GM10266 (cell line): ENCODE data around the gene RAET1L.
"Not testable (repeated sequence)": the region's sequence is repeated elsewhere in the genome, so short reads cannot be mapped to it uniquely, and the experiment has no call there.

Experiments
- DNase-seq: peaks from one replicate; pipeline ENCODE4 v3.0.0; 2012; ENCODE audit errors: extremely low spot score
- CTCF ChIP-seq: IDR thresholded peaks from 2 replicates; pipeline ENCODE4 v1.5.1; 2012; ENCODE audit warnings: mild to moderate bottlenecking, low read depth; ENCODE audit not compliant: control insufficient read depth, insufficient read depth; ENCODE audit errors: missing control alignments

RAET1L gene

DNA sequence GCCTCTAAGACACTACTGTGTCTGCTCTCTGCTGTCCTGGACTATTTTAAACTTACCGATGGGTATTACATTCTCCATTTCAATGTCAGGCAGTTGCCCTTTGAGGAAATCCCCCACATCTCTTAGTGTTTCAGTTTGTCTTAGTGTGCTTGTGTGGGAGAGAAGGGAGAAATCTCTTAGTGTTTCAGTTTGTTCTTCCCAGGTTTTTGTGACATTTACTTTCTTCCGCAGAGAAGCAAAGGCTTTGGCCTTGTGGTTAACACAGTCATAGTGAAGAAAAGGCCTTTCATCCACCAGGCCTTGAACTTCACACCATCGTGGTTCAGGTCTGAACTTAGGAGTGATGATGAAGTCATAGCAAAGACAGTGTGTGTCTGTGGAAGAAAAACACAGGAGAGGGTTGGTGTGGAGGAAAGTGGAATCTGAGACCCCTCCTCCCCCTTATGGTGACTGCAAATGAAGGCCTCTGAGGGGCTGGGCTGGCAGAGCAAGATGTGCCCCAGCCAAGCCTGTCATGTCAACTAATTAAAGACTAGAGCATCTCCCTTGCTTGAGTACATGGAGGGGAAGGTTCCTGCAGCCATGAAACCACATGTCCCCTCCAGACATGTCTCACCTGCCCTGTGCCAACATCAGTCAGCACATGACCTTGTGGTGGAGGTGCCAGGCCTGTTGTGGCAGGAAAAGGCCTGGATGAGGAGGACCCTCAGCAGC, 23.9 kb downstream of the RAET1L start:
- DNase-seq = peak; percentile 68
- TF ChIP-seq CTCF = no peak

GRCh38 chr6:149999636-150000035, 25.7 kb downstream of the RAET1L start:
- DNase-seq = no peak
- TF ChIP-seq CTCF = no peak

- TF ChIP-seq CTCF = no peak
- no peak for DNase-seq
Observed at GRCh38 chr6:149995971-149996370, 29.4 kb downstream of the RAET1L start.

- no peak for TF ChIP-seq CTCF
- DNase-seq = no peak
Observed at GRCh38 chr6:149995235-149995750, 30.0 kb downstream of the RAET1L start.

- no peak for TF ChIP-seq CTCF
Observed at GRCh38 chr6:149991838-149992237, 33.5 kb downstream of the RAET1L start.

GRCh38 chr6:149991472-149991795, 33.9 kb downstream of the RAET1L start:
- DNase-seq = not testable (repeated sequence)

More at GRCh38 chr6:149991838-149992237, 33.5 kb downstream of the RAET1L start:
- no peak for DNase-seq

DNA sequence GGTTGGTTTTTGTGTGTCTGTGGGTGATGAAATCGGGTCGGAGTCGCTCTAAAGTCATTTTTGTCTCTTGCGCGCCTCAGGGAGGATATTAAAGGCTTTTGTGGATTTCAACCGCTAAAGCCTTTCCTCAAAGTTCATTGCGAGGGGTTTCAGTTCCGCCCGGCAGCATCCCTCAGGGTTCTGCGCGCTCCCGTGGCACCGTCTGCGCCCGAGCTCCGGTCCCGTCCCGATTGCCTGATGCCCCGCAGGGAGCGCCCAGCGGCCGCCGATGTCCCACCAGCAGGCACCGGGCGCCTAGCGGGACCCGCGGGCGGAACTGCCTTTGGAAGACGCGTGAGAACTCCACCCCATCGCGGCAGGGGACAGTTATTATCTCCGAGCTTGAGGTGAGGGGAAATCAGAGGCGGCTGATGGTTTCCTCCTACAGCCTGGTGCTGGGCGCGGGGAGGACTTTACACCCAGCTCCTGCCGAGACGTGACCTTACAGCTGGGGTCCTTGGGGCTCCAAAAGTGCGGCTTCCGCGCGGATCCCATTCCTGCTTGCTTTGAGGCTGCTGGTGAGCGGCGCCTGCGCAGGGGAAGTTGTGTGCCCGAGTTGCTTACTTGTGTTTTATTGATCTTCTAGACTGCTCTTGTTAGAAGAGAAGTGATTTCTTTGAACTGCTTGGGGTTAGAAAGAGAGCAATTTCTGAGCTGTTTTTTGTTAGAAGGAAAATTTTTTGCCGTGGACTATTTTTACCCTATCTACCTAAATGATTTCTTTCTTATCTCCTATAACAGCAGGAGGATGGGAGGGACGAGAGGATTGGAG, 34.5 kb downstream of the RAET1L start:
- TF ChIP-seq CTCF = no peak
- no peak for DNase-seq
